Spinal cord (tissue), 10 donors: ENCODE data around the gene ACO1. TPM values are rescaled to one million over a fixed set of nuclear protein-coding genes. Genes with fewer than 3 reads are reported as not detected.
A peak's percentile ranks its signal among the peaks of the same experiment; 100 is the strongest.

Experiments used
- DNase-seq, 6 donors: peaks; one replicate each; pipeline versions ENCODE4 v3.0.0 to v3.0.0-alpha.2; 2013 to 2015; ENCODE audit warnings: low spot score in 6 of 6, low read depth in 4 of 6
- H3K27ac ChIP-seq: one replicate; pipeline ENCODE4 v1.5.1; 2013; ENCODE audit warnings: low read depth, low read length, control low read depth
- H3K27me3 ChIP-seq: one replicate; pipeline ENCODE4 v1.6.1; 2013; ENCODE audit warnings: low read length; ENCODE audit not compliant: control insufficient read depth, insufficient read depth
- H3K36me3 ChIP-seq: one replicate; pipeline ENCODE4 v1.6.1; 2013; ENCODE audit warnings: low read length; ENCODE audit not compliant: control insufficient read depth, insufficient read depth
- H3K4me1 ChIP-seq: one replicate; pipeline ENCODE4 v1.6.1; 2013; ENCODE audit warnings: low read length; ENCODE audit not compliant: control insufficient read depth, insufficient read depth
- H3K4me3 ChIP-seq: one replicate; pipeline ENCODE4 v1.5.1; 2013; ENCODE audit warnings: low read depth, low read length, control low read depth
- H3K9me3 ChIP-seq: one replicate; pipeline ENCODE4 v1.6.1; 2013; ENCODE audit warnings: low read length; ENCODE audit not compliant: control insufficient read depth, insufficient read depth
- WGBS: methylation state at CpG from one replicate; pipeline ENCODE4 v1.1.5; 2013; ENCODE audit warnings: missing lambda C conversion rate; ENCODE audit not compliant: insufficient coverage; 5-methylcytosine and 5-hydroxymethylcytosine counted together
- polyA plus RNA-seq, 2 donors: library from polyadenylated mRNA; unstranded; fragments of 120-200 nt; gene quantifications; one replicate each; pipeline ENCODE4 v1.2.1, GENCODE V29; 2013; ENCODE audit not compliant: insufficient read length in 2 of 2
- total RNA-seq, 2 donors: library from RNA; depleted of rRNA in 1 of 2; stranded (reverse); fragments of 120-200 nt in 1 of 2; fragments of >200 nt in 1 of 2; gene quantifications; one replicate each; pipeline versions ENCODE4 v1.2.3 to v1.2.4, GENCODE V29; 2013 to 2014
- donor health status: healthy.

Gene ACO1
- total and polyA plus RNA-seq, 4 donors, result 27.6 to 36.3 (median 28.4) TPM

DNA sequence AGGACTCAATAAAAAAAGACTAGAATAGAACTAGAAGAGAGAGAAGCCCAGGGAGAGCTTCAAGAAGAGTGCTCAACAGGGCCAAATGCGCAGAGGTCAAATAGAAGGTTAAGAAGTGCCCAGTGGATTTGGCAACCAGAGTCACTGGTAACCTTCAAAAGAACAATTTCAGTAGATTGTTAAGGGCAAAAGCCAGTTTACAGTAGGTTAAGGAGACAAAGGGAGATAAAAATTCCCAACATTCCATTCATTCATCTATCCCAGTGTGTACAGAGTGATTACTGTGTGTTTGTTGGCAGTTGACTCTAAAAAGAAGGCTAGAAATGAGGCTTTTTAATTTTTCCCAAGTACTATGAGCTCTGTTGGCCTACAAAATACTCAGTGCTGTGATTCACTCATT, 72.1 kb downstream of the ACO1 start:
- Histone ChIP-seq H3K36me3 (no peaks in the 10 kb centered on the region), H3K27ac (no peak overlapping the region), H3K27me3 (no peaks in the 10 kb centered on the region), H3K4me1 (no peaks in the 10 kb centered on the region), H3K9me3 (no peaks in the 10 kb centered on the region), H3K4me3 (no peak overlapping the region)
- peak in 1 of 6 donors; percentile 1 for DNase-seq
- 100% methylated on average over 1 of the region's 1 CpG for WGBS

DNA sequence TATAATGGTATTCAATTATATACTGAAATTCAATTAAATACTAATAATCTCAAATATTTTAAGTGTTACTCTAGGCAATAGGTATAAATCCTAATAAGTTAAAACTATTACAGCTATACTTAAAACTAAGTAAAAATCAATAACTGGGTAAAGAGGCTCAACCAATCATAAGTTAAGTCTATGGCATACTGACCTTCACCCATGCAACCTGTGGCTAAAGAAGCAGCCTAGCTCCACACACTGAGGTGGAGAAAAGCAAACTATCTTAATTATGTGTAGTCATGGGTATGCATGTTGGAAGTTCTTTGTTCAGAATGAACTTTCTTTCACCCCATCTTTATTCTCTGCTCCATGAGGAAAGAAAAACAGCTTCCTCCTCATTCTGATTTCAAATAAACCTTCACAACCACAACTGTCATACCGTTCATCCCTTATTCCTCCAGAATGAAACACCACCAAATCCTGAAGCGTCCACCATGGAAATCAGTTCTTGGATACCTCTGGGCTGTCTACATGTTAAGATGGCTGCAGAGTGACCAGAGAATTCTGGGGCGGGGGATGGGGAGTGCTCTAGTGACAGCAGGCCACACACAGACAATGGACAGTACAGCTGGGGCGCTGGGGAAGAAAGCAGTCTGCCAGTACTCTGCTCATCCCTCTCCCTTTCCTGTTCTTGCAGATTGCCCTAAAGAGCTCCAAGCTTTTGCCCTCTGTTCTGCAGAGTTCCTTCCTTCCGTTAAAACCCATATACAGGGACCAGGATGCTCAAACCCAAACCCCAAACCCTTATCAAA, 79.3 kb downstream of the ACO1 start:
- DNase-seq, result no peak
- H3K9me3 ChIP-seq, result no peaks in the 10 kb centered on the region
- no peaks in the 10 kb centered on the region for H3K4me1 ChIP-seq
- no peaks in the 10 kb centered on the region for H3K27me3 ChIP-seq
- H3K4me3 ChIP-seq, result no peak overlapping the region
- no peak overlapping the region for H3K27ac ChIP-seq
- WGBS, result 84% methylated on average over 4 of the region's 5 CpGs
- no peaks in the 10 kb centered on the region for H3K36me3 ChIP-seq

DNA sequence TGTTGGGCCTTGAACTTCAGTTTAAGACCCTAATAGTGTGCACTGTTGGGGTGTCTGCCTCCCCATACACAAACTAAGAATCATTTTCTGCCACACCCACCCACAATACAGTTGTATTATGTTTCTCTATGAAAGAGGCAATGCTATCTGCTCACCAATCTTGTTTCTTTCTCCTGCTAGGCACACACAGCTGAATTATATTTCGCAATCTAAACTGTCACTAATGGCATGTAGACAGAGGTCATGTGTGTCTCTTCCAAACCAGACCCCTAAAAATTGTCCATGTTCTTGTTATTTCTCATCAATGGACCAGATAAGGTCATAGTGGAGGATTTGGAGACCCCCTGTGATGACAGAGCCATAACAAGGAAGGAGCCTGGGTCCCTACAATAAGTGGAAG, 84.3 kb downstream of the ACO1 start:
- no peaks in the 10 kb centered on the region for H3K27me3 ChIP-seq
- WGBS, result 100% methylated on average over 1 of the region's 1 CpG
- H3K36me3 ChIP-seq, result no peaks in the 10 kb centered on the region
- no peak for DNase-seq
- H3K4me1 ChIP-seq, result no peaks in the 10 kb centered on the region
- H3K4me3 ChIP-seq, result no peak overlapping the region
- no peak overlapping the region for H3K27ac ChIP-seq
- no peaks in the 10 kb centered on the region for H3K9me3 ChIP-seq

DNA sequence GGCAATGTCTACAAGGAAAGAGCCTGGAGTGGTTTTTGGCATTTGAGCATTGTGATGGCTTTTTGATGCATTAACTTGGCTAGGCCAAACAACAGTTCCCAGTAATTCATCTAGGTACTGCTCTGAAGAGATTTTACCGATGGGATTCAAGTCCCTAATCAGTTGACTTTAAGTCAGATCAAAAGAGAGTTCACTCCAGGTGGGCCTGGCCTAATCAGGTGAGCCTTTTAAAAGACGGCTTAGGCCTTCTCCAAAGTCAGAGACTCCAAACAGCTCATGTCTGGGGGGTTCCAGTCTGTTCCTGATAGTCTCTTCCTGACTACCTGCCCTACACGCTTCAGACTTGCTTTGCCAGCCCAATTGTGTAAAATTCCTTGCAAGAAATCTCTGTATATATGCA, 87.9 kb downstream of the ACO1 start:
- no peak for DNase-seq
- Histone ChIP-seq H3K27me3 (no peaks in the 10 kb centered on the region), H3K27ac (no peak overlapping the region), H3K36me3 (peaks cover 6% of the 10 kb centered on the region), H3K4me3 (no peak overlapping the region), H3K9me3 (no peaks in the 10 kb centered on the region), H3K4me1 (no peaks in the 10 kb centered on the region)
- WGBS, result 97% methylated on average over 3 of the region's 3 CpGs

DNA sequence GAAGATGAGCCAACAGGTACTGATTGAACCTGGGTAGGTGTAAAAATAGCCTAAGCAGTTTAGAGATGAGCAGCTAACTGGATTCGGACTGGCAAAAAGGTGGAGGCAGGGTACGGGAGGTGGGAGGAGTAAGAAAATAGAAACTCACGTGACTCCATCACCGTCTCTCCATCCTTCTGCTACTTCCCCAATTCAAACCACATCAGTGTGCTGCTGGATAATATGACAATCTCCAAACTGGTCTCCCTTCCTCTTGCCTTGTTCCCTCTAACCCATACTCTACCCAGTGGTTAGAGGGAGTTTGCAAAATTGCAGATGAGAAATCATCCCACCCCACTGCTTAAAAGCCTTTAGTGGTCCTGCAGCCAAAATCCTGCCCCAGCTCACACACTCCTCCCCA, 98.9 kb downstream of the ACO1 start:
- H3K27ac ChIP-seq, result no peak overlapping the region
- no peaks in the 10 kb centered on the region for H3K4me1 ChIP-seq
- peaks cover 11% of the 10 kb centered on the region for H3K36me3 ChIP-seq
- WGBS, result no CpG with 5 or more reads among the region's 4 CpGs
- H3K4me3 ChIP-seq, result no peak overlapping the region
- H3K27me3 ChIP-seq, result no peaks in the 10 kb centered on the region
- no peak for DNase-seq
- no peaks in the 10 kb centered on the region for H3K9me3 ChIP-seq

DNA sequence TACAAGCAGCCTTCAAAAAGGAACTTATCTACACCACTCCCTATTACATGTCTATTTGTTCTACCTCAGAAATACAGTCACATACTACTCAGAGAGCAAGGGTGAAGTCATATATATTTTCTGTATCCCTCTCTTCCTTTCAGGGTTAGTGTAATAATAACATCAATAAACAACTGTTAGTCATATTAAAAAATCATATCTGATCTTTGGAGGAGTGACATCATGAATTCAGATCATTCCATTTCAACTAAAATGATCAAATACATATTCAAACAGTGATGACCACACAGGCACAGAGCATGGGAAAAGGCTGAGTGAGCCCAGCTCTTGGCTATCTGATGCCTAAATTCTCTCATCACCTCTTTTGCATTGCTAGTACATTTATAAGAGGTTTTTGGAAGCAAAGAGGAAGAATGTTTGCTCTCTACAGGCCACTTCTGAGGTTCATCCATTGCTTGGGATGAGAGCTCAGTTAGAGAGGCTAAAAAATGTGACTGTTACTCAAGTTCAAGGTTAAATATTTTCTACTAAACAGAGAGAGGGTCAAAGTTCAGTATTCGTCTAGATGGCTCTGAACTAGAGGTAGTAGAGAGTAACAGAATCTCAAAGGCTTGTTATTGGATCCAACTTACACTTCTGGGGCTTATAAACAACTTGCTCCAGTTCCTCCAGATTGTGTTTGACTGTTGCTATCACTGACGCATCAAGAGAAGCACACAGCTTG, 102.6 kb downstream of the ACO1 start:
- H3K4me1 ChIP-seq, result no peaks in the 10 kb centered on the region
- no peak overlapping the region for H3K27ac ChIP-seq
- no peak overlapping the region for H3K4me3 ChIP-seq
- peak in 1 of 6 donors; percentile 38 for DNase-seq
- H3K36me3 ChIP-seq, result peaks cover 9% of the 10 kb centered on the region
- H3K27me3 ChIP-seq, result no peaks in the 10 kb centered on the region
- no peaks in the 10 kb centered on the region for H3K9me3 ChIP-seq
- 100% methylated on average over 1 of the region's 2 CpGs for WGBS

DNA sequence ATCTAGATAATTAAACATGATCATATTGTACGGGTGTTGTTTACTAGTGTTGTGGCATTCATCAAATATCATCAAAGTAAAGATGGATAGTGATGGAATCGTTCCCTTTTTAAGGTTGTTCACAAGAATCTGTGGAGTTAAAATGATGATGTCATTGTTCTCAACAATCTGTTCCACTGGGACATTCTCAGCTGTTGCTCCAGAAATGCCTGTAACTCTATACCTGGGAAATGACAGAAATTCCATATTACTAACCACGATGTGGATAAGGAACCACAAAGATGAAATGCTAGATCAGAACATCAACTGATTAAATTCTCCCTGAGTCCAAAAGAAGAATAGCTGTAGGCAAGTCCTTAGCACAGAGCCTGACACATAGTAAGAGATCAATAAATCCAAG, 103.5 kb downstream of the ACO1 start:
- no peak overlapping the region for H3K4me3 ChIP-seq
- H3K27ac ChIP-seq, result no peak overlapping the region
- no peaks in the 10 kb centered on the region for H3K27me3 ChIP-seq
- H3K4me1 ChIP-seq, result no peaks in the 10 kb centered on the region
- H3K36me3 ChIP-seq, result peaks cover 4% of the 10 kb centered on the region
- no peak for DNase-seq
- WGBS, result no CpG with 5 or more reads among the region's 3 CpGs
- no peaks in the 10 kb centered on the region for H3K9me3 ChIP-seq

DNA sequence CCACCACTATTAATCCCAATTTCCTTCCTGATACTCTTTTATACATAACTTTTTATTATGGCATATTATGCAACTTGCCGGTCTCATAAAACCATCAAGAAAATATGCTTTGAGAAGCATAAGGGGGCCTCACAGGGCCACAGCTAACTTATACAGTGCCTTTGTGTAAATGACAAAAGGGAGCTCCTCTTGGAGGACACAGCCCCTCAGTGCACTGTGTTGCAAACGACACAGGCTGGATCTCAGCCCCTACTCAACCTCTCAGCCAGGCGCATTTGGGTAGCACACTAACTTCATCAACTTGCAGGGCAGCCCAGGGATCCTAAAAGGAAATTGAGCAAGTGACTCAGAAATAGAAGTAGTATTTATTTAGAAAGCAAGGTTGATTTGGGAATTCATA, 106.2 kb downstream of the ACO1 start:
- no peaks in the 10 kb centered on the region for H3K27me3 ChIP-seq
- H3K36me3 ChIP-seq, result peaks cover 1% of the 10 kb centered on the region
- WGBS, result no CpG with 5 or more reads among the region's 3 CpGs

DNA sequence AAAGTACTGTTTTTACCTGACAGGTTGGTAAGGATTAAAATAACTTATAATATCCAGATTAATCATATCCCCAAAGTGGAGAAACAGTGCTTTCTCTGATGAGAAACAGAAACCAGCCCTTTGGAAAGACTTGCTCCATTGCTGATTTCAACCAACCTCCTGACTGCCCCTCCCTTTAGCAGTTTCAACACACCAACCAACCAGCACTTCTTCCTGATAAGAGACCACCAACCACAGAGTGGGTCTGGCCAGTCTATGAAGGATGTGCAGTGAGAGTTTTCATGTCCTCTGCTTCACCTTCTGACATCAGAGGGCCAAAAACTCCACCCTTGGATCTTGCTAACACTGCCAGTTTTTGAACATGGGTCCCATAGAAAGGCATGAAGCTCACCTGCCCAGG, 113.5 kb downstream of the ACO1 start:
- Histone ChIP-seq H3K27ac (no peak overlapping the region), H3K9me3 (no peaks in the 10 kb centered on the region), H3K36me3 (no peaks in the 10 kb centered on the region), H3K27me3 (no peaks in the 10 kb centered on the region), H3K4me3 (no peak overlapping the region), H3K4me1 (no peaks in the 10 kb centered on the region)
- no peak for DNase-seq

More for the DNA sequence above, 106.2 kb downstream of the ACO1 start:
- no peak for DNase-seq
- H3K4me1 ChIP-seq, result no peaks in the 10 kb centered on the region
- H3K27ac ChIP-seq, result no peak overlapping the region
- no peaks in the 10 kb centered on the region for H3K9me3 ChIP-seq
- no peak overlapping the region for H3K4me3 ChIP-seq

DNA sequence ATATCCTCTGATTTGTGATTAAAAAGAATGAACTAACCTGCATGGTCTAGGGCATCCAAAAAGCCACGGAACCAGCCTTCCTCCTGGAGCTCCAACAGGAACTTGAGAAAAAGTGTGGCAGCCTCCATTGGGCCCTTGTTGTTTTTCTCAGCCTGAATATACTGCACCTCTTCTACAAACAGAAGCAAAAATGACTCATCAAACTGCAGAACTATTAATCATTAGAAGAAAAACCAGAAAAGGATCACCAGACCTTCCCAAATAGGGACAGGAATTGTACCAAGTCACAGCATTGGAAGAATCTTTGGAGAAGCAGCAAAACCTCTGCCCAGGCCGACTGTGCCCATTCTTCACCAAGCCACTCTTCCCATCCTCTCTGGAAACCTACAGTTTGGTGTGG, 116.3 kb downstream of the ACO1 start:
- no peaks in the 10 kb centered on the region for H3K36me3 ChIP-seq
- H3K27me3 ChIP-seq, result no peaks in the 10 kb centered on the region
- H3K27ac ChIP-seq, result no peak overlapping the region
- H3K4me1 ChIP-seq, result no peaks in the 10 kb centered on the region
- DNase-seq, result no peak
- H3K4me3 ChIP-seq, result no peak overlapping the region
- WGBS, result 100% methylated on average over 1 of the region's 2 CpGs
- no peaks in the 10 kb centered on the region for H3K9me3 ChIP-seq
